ENCODE results near the gene SIAH1.
"Not testable (repeated sequence)": the region's sequence is repeated elsewhere in the genome, so short reads cannot be mapped to it uniquely, and the experiment has no call there.

SIAH1 gene

DNA sequence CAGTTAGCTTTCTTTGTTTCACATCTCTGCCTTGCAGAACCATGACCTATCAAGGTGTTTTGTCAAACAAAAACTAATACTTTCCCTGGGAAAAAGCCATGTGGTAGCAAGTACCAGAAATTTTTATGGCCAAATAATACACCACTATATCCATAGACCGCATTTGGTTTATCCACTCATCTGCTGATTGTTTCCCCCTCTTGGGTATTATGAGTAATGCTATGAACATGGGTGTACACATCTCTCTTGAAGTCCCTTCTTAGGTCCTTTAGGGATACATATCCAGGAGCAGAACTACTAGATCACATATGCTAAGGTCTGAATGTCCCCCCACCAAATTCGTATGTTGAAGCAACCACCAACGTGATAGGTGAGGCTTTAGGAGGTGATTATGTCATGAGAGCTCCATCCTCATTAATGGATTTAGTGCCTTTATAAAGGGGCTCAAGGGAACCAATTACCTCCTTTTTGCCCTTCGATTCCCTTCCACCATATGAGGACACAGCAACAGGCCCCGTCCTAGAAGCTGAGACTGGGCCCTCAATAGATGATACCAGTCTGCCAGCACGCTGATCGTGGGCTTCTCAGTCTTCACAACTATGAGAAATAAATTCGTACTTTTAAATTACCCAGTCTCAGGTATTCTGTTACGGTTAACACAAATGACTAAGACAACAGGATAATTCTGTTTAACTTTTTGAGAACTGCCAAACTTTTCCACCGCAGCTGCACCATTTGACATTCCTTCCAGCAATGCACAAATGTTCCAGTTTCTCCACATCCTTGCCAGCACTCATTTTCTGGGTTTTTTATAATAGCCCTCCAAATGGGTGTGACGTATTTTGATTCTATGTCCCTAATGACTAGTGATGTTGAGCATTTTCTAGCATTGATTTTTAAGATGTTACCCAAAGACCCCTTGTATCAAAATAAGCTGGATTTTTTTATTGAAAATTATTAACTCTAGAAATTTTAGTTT, 30.0 kb downstream of the SIAH1 start:
- no peak overlapping the region for H3K27ac ChIP-seq
- TF ChIP-seq, protein P1, sequence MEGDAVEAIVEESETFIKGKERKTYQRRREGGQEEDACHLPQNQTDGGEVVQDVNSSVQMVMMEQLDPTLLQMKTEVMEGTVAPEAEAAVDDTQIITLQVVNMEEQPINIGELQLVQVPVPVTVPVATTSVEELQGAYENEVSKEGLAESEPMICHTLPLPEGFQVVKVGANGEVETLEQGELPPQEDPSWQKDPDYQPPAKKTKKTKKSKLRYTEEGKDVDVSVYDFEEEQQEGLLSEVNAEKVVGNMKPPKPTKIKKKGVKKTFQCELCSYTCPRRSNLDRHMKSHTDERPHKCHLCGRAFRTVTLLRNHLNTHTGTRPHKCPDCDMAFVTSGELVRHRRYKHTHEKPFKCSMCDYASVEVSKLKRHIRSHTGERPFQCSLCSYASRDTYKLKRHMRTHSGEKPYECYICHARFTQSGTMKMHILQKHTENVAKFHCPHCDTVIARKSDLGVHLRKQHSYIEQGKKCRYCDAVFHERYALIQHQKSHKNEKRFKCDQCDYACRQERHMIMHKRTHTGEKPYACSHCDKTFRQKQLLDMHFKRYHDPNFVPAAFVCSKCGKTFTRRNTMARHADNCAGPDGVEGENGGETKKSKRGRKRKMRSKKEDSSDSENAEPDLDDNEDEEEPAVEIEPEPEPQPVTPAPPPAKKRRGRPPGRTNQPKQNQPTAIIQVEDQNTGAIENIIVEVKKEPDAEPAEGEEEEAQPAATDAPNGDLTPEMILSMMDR (IDR thresholded peaks at IDR 0.05) = no peak
- H3K4me3 ChIP-seq = no peak overlapping the region
- no peak for DNase-seq (ENCODE audit: low spot score)

DNA sequence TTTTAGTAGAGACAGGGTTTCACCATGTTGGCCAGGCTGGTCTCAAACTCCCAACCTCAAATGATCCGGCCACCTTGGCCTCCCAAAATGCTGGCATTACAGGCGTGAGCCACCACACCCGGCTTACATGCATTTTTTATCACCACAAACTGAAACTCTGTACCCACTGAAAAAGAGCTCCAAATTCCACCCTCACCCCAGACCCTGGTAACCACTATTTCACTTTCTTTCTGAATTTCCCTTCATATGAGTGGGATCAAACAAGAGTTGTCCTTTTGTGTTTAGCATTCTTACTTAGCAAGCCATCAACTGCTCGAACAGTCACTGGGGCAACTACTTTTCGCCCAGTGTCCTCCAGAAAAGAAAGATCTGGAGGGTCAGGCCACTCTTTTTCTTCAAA, 30.8 kb downstream of the SIAH1 start:
- H3K27ac ChIP-seq; DNase-seq (ENCODE audit: low spot score); H3K4me3 ChIP-seq: not testable (repeated sequence)

DNA sequence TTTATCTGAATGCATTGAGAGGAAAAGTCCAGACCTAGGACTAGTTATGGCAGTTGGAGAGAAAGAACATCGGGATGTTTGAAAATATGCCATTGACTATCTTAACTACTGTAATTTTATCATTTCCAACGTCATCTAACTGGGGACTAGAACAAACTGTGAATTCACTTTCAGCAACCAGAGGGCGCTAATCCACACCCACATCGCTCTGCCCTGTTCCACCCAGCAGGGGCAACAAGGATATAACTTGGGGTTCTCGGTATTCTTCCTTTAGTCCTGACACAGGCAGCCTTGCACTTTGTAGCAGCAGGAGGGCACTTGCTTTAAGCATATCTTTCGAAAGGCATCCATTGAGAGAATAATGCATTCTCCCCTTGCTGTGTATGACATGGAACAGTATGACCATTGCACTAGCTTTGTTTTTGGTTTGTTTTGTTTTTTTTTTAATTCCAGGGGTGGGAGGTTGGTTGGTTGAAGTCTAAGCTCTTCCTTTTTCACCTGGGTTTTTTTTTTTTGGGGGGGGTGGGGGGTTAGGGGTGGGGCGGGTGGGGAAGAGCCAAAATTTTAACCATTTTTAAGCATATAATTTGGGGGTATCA, 31.5 kb downstream of the SIAH1 start:
- DNase-seq (ENCODE audit: low spot score) = no peak
- no peak overlapping the region for H3K4me3 ChIP-seq
- no peak overlapping the region for H3K27ac ChIP-seq
- TF ChIP-seq, protein P1 (IDR thresholded peaks at IDR 0.05) = peak; percentile 64

DNA sequence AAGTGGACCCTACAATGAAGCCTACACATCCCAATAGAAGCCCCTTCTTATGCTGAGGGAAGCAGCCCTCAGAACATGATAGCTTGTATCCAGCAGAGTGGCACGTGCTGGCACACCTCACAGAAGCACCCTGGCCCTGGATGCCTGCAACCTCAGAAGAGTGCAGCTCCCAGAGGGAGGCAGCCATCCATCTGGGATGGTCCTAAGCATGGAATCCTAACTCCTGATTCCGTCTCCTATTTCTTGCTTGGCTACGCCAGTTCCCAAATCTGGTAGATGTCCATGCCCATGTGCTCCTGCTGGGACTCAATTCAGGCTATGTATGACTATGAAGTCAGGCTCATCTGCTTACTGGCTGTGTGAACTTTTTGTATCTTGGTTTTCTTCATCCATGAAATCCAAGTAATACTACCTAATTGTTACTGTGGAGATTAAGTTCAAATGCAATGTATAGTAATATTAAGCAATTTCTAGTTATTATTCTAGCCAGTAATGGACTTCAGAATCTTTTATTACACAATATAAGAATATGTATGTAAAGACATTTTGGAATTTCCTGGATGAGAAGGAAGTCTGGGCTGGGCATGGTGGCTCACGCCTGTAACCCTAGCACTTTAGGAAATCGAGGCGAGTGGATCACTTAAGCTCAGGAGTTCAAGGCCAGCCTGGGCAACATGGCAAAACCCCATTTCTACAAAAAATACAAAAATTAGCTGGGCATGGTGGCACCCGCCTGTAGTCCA, 32.4 kb downstream of the SIAH1 start:
- DNase-seq (ENCODE audit: low spot score) = no peak
- TF ChIP-seq, protein P1 (IDR thresholded peaks at IDR 0.05) = no peak
- no peak overlapping the region for H3K4me3 ChIP-seq
- H3K27ac ChIP-seq = no peak overlapping the region

DNA sequence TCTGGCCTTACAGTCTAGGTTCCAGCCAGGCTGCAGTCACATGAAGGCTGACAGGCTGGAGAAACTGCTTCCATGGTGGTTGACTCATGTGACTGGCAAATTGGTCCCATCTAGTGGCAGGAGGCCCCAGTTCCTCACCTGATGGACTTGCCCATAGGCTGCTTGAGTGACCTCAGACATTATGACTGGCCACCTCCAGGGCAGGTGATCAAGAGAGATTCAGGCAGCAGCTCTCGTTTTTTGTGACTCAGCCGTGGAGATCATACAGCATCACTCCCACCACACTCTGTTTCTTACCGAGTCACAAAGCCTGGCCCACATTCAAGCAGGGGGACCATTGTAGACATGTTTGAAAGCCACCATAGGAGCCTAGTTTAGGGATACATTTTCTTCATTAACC, 34.5 kb downstream of the SIAH1 start:
- no peak overlapping the region for H3K27ac ChIP-seq
- TF ChIP-seq, protein P1 (IDR thresholded peaks at IDR 0.05) = no peak
- no peak for DNase-seq (ENCODE audit: low spot score)
- no peak overlapping the region for H3K4me3 ChIP-seq

DNA sequence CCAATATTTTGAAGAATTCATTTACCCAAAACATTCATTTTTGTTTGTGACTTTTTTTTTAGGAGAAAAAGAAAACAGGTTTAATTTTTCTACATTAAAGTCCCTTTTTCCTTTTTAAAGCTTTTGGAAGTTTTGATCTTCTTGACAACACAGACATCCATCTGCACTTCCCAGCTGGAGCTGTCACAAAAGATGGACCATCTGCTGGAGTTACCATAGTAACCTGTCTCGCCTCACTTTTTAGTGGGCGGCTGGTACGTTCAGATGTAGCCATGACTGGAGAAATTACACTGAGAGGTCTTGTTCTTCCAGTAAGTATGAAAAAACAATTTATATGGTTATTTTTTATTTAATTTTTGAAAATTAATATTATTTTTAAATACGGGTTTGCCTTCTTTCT, 37.2 kb downstream of the SIAH1 start:
- H3K27ac ChIP-seq = no peak overlapping the region

More for the DNA sequence above, 37.2 kb downstream of the SIAH1 start:
- H3K4me3 ChIP-seq = no peak overlapping the region
- no peak for DNase-seq (ENCODE audit: low spot score)
- TF ChIP-seq, protein P1 (IDR thresholded peaks at IDR 0.05) = no peak

Measured in coronary artery (tissue), 2 donors.